Measurements from ENCODE around the gene PIGC.

PIGC gene

DNA sequence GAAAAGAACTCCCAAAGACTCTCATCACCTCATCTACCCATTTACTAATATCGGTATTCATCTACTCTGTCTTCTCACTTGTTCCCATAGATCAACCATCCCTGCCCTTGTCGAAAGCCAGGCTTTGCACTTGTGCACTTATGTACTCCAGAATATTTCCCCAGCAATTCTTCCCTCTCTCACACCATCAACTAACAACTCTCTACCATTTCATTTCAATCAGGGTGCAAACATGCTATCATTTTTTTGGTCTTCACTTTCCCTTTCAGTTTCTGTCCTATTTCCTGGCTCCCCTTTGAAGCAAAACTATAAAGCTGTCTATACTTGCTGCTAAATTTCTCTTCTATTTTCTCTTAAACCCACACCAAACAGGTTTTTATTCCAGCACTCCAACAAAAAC, 16.7 kb downstream of the PIGC start:
- no peak for DNase-seq

DNA sequence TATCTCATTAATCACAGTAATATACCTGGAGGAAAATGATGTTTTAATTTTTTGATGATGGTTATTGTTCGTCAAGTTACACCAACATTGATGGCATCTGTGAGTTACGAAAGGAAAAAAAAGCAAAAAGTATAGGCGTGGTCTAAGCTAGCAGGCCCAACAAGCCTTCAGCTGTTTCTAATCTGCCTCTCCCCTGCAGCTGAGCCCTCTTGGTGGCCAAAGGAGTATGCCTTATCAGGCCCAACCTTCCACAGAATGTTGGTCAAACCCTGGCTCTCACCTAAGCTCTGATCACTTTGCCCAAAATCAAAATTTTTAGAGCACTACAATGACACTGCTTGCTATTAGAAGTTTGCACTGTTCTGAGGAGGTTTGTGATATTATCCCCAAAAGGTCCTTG, 18.5 kb downstream of the PIGC start:
- no peak for DNase-seq

DNA sequence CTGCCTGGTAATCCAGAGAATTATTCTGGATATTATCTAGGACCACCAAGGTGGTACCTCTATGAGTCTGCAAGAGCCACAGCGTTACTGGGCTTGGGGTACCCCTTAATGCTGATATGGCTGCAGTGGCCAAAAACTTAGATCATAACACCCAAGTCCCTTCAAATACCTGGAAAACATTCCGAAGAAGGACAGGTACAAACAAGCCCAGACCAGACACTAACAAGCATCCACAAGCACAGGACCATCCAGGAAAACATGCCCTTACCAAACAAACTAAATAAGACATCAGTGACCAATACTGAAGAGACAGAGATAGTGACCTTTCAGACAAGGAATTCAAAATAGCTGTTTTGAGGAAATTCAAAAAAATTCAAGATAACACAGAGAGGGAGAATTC, 20.5 kb downstream of the PIGC start:
- no peak for DNase-seq

DNA sequence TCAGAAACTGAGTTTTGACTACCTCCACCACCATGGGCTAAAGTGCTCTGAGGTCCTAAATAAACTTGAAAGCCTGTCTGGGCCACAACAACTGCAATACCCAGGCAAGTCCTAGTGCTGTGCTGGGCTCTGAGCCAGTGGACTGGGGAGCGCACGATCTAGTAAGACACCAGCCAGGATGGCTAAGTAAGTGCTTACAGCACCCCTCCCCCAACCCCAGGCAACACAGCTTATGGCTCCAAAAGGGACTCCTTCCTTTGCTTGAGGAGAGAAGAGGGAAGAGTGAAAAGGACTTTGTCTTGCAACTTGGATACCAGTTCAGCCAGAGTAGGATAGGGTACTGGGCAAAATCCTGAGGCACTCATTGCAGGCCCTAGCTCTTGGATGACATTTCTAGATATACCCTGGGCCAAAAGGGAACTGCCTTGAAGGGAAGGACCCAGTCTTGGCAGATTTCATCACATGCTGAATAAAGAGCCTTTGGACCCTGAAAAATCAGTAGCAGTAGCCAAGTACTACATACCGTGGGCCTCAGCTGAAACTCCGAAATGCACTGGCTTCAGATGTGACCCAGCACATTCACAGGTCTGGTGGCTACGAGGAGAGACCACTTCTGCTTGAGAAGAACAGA, 21.8 kb downstream of the PIGC start:
- DNase-seq, result no peak

DNA sequence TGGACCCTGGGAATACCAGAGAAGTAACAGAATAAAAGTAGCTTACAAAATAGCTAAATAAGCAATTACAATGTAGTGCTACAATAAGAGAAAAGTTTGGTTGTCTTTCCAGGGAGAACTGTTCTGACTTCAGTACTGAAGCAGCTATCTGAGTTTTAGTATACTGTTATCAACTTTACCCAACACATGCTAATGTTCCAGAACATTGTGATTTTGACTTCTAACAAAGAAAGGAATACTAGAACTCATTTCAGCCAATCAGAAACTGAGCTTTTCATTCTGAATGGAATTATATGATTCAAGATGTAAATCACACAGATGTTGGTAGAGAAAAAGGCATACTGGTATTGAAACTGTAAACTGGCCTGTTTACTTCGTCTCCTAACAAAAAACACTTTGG, 23.5 kb downstream of the PIGC start, which contains the start of gene C1orf105:
C1orf105 (plus strand) TSS at position 301 of the 400 bp plus-strand sequence. CDS start 201 bp downstream, outside the sequence.
- no peak for DNase-seq

DNA sequence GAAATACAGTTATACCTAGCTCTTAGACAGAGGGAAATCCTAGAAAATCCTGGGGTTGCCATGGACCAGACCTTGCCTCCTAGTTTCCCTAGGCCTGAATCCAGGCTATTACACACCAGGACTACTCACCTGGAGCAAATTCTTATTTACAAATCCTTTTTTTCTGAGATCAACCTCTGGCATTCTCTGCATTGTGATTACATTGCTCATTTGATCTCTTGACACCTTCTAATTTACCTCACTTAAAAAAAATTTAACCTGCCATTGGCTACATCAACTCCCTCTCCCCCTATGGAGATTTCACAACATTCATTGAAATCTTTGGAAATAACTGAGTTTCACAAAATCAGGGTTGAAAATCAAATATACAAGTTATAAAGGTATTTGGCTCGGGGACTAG, 26.3 kb downstream of the PIGC start:
- no peak for DNase-seq

DNA sequence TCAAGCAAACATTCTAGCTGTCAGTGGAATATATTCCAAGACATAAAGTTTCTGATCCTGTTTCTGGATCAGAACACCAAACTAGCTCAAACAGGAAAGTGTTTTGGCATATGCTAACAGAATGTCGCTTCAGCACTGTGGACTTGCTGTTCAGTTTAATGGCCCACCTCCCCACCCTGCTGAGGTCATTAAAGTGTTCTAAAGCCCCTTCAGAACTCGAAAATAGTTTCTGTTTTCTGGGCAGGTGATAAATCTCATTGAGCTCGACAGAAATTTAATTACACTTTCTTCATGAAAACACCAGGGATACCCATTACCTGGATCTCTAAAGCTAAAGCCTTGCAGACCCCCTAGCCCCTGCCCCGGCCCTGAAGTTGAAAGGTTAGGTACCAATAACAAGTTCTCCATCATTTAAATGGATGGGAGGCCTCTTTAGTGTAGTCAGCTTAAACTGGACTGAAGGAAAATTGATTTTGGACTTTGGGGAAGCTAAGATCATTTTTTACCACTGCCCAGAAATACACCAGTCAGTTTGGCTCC, 27.3 kb downstream of the PIGC start:
- DNase-seq, result no peak

DNA sequence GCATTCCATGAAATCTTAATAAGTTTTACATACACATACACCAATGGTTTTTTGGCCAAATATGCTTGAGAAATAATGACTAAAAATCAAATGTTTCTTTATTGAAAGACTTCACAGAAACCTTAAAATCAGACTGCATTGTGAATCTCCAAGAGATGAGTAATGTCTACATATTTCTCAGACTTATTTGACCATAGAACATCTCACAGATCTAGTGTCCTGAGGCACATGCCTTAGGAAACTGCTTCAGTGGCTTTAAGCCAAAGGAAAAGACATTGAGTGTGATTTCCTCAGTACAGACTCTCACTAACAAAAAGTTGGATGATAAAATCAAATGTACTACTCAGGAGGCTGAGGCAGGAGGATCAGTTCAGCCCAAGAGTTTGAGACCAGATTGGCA, 29.5 kb downstream of the PIGC start:
- no peak for DNase-seq

DNA sequence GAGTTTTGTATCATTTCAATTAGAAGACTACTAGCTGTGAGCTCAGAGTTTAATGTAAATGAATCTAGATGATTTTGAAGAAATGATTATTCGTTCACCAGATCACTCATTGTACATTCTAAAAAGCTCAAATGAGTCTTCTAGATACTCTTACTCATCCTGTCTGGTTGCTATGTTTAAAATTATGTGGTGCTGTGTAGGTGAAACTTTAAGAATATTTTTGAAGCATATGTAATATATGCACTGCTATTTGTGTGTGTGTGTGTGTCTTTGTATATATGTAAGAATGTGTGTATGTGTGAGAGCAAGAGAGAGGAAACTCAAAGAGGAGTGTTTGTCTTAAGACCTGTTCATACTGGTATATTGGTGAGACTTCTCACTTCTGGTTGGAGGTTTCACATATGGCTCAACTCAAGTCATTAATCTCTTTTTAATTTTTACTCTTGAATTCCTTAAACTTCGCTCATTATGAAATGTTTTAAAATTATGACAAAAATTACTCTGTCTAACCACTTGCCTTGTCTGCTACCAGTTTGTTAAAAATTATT, 32.0 kb downstream of the PIGC start:
- DNase-seq, result no peak

DNA sequence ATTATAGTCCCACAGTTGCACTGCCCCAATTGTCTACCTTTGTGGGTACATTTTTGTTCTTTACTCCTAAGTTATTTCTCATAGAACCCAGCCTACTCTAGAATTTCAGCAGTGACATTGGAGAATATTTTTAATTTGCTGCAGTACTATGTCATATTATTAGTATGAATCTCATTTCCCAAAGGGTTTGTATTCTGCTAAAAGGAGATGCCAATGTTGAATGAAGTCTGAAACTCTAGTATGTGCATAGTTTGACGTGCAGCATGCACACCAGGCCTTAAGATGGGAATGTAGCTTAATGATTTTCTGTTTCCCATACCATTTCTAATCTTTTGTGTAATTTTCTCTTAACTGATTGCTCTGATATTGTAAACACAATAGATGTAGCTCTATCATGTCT, 33.8 kb downstream of the PIGC start:
- no peak for DNase-seq

DNA sequence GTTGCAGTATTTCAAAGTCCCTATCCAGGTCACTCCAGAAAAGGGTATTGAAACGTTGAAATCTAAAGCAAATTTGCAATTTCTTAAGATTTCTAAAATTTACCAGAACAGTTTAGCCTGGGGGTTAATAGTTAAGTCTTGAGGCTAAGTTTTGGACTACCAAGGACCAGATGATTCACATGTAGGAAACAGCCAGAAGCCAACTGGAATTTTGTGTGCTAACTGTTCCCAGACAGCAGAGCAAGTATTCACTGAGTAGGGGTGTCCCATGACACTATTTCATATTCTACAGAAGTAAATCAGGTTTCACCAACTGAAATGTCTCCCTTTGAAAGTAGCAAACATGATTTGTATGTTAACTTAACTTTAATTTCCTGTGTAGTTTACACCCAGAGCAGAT, 34.9 kb downstream of the PIGC start:
- DNase-seq, result no peak

DNA sequence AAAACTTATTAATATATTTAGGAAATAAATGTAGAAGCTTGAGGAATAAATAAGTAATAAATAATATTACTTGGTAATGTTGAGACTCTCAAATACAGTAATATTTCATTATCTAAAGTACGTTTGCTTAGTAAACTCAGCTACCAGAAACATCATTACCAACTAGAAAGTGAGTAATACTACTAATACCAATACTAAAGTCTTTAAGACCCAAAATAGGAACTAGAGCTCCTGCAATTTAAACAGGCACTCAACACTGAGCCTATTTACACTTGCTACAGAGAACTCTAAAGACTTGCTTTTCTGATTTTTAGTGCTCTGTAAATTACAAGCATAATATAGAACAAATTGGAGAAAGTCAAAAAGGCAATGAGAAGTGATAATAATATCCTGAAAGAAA, 36.9 kb downstream of the PIGC start:
- DNase-seq, result no peak

DNA sequence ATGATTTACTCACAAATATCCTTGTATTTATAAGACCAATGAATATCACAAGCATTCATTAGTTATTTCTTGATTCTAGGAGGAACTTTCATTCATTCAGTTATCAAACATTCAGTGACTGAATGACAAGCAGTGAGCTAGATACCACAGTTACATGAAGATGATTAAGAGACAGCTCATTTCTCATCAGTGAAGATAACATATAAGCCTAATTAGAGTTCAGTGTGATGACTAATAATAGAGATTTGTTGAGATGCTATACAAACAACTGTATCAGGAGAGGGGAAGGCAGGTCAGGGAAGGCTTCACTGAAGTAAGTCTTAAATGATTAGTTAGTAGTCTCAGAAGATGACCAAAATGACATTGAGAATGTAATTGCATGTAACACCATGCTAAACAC, 38.0 kb downstream of the PIGC start:
- no peak for DNase-seq

DNA sequence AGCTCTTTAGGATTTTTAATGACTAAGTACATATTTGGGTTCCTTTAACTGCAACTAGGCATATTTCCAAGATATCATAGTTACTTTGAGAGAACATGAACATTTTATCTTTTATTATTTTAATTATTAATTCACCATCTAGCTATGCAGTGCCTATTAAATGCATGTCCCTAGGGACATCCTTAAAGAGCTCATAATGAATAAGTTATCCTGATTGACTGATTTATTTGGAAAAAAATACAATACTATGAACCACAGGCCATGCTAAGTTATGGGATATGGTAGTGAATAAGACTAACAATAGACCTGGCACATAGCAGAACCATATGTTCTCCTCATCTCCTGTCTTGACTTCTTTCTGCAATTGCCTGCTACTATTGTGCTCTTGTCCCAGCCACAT, 39.7 kb downstream of the PIGC start:
- no peak for DNase-seq

DNA sequence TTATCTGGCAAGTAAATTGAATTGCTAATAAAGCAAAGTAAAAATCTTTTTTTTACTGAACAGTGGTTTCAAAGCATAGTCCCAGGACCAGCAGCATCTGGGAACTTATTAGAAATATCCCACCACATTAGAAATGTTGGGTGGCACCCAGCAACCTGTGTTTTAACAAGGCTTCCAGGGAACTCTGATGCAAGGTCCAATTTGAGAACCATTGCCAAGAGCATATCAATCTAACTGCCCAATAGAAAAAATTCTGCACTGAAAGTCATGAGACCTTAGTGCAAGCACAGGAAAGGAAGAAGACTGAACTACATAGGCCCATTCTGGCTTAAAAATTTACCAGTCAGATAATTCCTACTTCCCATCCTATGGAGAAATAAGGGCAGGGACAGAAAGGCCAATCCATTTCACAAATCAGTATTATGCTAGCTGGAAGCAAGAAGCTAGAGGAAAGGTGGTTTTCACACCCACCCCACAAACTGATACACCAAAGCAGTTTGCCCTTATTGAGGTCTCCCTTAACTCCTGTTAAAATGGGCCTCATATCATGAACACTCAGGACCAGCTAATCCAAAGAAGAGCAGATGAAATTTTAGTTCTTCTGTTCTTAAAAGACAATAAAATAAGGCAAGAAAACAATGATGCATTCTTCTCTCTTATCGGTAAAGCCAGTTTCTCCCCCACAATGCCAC, 40.8 kb downstream of the PIGC start:
- no peak for DNase-seq

DNA sequence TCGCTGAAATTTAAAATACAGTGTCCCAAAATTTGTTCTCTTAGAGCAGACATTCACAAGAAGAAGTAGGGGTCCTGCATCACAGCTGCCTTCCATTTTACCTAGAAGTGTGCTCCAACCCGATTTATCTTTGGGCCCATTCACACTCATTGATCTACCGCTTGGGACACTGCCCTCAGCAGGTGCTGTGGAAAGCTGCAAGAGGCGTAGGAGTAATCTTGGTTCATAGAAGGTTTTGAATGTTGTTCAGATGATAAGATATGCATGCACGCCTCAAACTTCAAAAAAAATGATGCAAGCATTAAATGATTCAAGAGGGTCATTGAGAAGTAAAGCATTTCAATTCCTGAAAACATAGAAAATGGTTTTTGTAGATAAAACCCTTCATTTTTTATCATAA, 42.0 kb downstream of the PIGC start:
- DNase-seq, result no peak

DNA sequence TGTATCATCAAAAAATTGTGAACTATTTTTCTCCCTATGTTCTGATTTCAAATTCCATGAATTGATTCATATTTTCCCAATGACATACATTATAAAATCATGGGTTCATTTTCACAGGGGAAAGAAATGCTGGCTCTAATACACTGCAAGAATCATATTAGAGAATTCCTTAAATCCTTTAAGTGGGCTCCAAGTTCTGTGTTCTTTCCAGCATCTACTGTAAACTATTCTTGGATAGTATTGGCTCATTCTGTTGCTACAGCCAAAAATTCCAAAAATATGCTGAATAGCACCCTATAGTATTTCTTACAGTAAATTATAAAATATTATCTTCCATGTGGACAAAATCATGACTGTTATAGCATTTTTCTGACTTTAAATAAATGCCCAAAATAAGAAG, 42.4 kb downstream of the PIGC start:
- no peak for DNase-seq

DNA sequence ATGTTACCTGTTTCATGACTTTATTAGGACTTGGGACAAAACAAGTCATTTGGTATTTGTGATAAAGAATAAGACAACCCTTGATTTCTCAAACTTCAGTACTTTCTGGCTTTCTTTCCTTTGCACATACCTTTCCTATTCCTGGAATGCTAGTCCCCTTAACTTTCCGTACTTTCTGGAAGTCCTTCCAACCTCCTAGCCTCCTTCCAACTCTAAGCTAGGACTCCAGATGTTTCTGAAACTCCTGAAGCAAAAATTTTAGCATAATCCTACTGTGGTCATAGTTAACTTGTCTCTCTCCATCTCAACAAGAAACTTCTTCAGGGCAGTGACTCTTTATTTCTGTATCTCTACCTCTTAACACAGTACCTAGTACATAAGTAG, 43.2 kb downstream of the PIGC start:
- DNase-seq, result no peak

DNA sequence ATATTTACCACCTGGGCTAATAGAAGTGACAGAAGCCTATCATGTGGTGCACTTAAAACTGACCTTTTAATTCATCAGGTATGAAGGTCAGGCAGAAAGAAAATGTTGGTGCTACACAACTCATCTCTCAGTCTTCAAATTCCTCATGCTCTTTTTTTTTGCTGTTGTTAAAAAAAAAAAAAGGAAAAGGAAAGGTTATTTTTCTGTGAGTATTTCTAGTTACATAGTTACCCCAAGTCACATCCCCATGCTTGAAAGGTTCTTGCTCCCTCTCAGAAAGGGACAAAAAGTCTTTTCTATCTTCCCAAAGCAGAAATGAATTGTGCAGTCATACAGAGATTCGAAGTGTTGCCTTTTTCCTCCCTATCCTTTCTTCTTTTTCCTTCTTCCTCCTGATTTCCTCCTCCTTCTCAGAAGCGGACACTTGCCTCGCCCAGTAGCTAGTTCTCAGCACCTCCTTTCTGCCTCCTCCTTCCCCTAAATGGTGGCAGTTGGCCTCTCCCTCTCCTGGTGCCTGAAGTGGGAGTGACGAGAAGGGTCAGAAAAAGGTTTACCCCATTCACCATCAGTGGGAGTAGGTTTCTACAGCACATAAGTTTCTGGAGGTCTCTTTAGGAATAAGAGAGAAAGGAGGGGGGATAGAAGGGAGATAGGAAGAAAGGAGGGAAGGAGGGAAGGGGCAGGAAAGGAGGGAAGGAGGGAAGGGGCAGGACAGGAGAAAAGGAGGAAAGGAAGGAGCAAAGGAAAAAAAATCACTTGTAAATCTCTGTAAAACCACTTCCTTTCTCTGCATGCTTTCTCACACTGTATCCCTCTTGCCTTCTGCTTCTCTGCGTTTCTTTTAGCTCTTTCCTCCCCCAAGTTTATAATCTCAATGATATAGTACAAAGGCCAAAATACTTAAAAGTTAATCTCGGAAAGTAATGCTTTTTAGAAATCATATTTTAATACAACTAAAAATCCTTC, 43.8 kb downstream of the PIGC start:
- DNase-seq, result no peak

DNA sequence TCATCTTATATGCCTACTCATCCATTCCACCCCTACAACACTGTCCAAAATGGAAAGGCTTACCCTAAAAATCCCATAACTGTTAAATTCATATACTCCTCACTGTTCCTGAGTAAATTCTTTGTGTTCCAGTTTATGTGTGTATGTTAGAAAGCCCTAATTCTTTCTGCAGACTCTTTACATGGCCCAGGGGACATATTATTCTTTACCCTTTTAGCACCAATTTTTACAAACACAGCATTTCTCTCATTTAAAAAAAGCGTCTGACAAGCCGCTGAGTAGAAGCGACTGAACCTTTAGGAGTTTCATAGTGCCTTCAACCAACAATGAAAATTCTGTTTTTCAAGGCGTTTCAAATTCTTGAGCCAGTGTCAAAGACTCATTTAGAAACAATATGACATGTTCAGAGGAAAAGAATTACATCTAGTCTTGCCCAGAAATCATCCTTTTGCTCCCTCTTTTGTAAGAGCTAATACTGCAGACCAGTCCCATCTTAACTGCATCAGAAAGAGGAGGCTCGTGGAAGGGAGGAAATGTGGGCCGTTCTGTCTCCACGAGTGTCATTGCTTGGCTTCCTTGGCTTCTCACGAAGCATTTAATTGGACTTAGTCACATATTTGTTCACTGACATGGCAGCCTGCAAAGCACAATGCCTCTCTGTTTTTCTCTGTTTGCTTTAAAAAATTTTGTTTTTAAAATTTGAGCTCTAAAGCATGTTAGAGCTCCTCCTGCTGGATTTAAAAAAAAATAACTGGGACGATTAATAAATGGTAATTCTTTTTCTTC, 44.7 kb downstream of the PIGC start:
- DNase-seq, result peak; percentile 25

DNA sequence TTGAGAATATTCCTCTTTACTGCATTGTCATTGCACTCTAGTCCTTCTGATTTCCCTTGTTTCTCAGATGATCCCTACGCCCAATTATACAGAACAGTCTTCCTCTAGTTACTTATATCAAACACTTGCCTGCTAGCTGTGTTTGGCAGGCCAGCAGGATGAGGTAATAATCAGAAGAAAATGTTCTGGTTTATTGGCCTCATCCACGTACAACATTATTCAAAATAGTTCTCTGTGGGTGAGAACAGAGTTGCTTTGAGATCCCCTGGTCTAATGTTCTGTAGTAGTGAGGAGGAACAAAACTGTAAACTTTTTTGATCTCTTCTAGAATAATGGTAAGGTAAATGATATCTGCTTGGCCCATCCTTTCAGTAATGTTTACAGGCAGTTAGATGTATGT, 45.7 kb downstream of the PIGC start:
- DNase-seq, result no peak

DNA sequence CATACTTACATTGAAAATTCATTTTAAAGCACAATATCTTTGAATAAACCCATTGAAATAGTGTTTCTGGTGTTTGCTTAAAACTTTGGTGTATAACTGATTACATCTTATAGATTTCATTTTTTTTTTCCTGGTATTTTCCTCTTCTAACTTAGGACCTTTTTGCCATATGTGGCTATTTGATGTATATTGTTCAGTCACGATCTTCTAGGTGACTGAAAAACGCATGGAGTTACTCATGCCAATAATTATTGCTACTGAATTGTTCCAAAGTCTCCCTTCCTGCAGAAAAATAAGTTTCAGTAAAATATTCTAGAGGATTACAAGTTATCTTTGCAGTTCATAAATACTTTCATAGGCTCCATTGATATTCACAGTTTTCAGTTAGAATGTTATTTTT, 46.2 kb downstream of the PIGC start:
- DNase-seq, result no peak
